GM18951 (cell line): Measurements from ENCODE around the gene IGLL1.
"Not testable (repeated sequence)": the region's sequence is repeated elsewhere in the genome, so short reads cannot be mapped to it uniquely, and the experiment has no call there.

Experiments
- POLR2A ChIP-seq: IDR thresholded peaks from 4 replicates; pipeline ENCODE4 v1.6.1; 2011; ENCODE audit warnings: mild to moderate bottlenecking; ENCODE audit not compliant: insufficient read length, insufficient read depth; ENCODE audit errors: extremely low read depth
- in situ Hi-C: fragments of 300-500 bp; cut with MboI; formaldehyde crosslinking; loops from one replicate; pipeline ENCODE4 v1.12.0; 2022; ENCODE audit warnings: low sequenced_read_pairs, mixed read lengths, inconsistent platforms; ENCODE audit not compliant: unreplicated experiment

IGLL1 gene

DNA sequence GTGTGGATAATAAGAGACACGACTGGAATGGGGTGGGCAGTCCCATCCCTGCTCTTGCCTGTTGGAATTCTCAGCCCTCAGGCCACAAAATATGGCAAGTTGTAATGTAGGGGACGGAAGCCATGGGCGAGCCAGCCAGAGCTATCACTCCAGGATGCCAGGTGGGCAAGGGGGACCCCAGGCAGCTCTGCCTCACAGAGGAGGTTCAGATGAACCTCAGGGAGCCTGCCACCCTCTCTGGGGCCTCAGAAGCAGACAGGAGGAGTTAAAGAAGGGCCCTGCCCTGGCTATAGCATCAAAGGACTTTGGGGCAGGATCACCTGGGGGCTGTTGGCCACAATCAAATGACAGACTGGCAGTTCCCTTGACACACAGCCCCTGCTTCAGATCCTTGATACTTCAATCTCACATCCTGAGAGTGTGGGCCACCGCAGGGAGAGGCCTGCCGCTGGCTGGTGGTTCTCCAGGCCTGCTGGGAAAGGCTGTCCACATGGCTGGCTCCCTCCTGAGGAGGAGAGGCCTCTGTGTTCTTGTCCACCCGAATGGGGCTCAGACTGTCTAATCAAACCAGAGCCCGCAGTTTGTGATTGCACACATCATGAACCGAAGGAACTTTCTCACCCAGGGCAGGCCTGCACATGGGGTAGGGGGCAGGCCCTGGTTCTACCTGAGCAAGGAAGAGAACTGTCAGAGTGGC, 31.4 kb downstream of the IGLL1 start:
- no peak for TF ChIP-seq POLR2A
- in situ Hi-C loops: loop anchor here (10.0 kb wide), 1 partner anchor 296 kb away; no protein-coding TSS in a partner anchor

DNA sequence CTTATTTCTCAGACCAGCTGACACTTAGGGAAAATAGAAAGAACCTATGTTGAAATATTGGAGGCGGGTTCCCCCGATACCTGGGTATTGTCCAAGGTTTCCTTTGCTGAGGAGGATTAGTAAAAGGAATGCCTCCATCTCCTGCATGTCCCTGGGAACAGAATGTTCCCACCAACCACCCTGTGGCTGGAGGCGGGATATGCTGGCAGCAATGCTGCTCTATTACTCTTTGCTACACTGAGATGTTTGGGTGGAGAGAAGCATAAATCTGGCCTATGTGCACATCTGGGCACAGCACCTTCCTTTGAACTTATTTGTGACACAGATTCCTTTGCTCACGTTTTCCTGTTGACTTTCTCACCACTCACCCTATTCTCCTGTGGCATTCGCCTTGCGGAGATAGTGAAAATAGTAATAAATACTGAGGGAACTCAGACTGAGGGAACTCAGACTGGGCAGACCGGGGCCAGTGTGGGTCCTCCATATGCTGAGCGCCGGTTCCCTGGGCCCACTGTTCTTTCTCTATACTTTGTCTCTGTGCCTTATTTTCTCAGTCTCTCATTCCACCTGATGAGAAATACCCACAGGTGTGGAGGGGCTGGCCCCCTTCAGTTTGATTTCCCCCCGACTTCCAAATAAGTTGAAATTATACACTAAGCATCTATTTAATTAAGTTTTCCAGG, 32.1 kb downstream of the IGLL1 start:
- in situ Hi-C loops: loop anchor here (10.0 kb wide), 1 partner anchor 297 kb away; no protein-coding TSS in a partner anchor
- TF ChIP-seq POLR2A: no peak

DNA sequence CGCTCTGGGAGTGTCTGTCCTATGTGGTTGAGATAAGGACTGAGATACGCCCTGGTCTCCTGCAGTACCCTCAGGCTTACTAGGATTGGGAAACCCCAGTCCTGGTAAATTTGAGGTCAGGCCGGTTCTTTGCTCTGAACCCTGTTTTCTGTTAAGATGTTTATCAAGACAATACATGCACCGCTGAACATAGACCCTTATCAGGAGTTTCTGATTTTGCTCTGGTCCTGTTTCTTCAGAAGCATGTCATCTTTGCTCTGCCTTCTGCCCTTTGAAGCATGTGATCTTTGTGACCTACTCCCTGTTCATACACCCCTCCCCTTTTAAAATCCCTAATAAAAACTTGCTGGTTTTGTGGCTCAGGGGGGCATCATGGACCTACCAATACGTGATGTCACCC, 32.7 kb downstream of the IGLL1 start:
- in situ Hi-C loops: loop anchor here (10.0 kb wide), 1 partner anchor 297 kb away; no protein-coding TSS in a partner anchor

DNA sequence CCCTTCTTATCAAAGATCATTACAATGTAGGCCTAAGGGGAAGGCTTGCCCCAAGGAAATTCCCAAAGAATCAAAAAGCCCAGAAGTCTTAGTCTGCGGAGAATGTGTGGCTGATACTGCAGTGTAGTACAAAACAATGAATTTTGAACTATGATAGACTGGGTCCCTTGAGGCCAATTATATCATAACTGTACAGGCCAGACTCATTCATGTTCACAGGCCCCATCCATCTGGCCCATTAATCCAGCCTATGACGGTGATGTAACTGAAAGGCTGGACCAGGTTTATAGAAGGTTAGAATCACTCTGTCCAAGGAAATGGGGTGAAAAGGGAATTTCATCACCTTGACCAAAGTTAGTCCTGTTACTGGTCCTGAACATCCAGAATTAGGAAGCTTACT, 35.2 kb downstream of the IGLL1 start:
- in situ Hi-C loops: loop anchor here (10.0 kb wide), 1 partner anchor 300 kb away; no protein-coding TSS in a partner anchor
- no peak for TF ChIP-seq POLR2A

DNA sequence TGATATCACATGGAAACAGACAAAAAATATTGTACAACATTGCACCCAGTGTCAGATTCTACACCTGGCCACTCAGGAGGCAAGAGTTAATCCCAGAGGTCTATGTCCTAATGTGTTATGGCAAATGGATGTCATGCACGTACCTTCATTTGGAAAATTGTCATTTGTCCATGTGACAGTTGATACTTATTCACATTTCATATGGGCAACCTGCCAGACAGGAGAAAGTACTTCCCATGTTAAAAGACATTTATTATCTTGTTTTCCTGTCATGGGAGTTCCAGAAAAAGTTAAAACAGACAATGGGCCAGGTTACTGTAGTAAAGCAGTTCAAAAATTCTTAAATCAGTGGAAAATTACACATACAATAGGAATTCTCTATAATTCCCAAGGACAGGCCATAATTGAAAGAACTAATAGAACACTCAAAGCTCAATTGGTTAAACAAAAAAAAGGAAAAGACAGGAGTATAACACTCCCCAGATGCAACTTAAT, 36.5 kb downstream of the IGLL1 start:
- in situ Hi-C loops: loop anchor here (10.0 kb wide), 1 partner anchor 301 kb away; no protein-coding TSS in a partner anchor

DNA sequence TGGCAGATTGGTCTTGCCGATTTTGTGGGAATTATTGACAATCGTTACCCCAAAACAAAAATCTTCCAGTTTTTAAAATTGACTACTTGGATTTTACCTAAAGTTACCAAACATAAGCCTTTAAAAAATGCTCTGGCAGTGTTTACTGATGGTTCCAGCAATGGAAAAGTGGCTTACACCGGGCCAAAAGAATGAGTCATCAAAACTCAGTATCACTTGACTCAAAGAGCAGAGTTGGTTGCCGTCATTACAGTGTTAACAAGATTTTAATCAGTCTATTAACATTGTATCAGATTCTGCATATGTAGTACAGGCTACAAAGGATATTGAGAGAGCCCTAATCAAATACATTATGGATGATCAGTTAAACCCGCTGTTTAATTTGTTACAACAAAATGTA, 37.2 kb downstream of the IGLL1 start:
- in situ Hi-C loops: loop anchor here (10.0 kb wide), 1 partner anchor 302 kb away; no protein-coding TSS in a partner anchor
- no peak for TF ChIP-seq POLR2A

DNA sequence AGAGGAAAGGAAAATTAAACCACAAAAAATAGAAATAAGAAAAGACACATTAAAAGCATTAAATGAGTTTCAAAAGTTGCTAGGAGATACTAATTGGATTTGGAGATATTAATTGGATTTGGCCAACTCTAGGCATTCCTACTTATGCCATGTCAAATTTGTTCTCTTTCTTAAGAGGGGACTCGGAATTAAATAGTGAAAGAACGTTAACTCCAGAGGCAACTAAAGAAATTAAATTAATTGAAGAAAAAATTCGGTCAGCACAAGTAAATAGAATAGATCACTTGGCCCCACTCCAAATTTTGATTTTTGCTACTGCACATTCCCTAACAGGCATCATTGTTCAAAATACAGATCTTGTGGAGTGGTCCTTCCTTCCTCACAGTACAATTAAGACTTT, 37.7 kb downstream of the IGLL1 start:
- in situ Hi-C loops: loop anchor here (10.0 kb wide), 1 partner anchor 302 kb away; no protein-coding TSS in a partner anchor

DNA sequence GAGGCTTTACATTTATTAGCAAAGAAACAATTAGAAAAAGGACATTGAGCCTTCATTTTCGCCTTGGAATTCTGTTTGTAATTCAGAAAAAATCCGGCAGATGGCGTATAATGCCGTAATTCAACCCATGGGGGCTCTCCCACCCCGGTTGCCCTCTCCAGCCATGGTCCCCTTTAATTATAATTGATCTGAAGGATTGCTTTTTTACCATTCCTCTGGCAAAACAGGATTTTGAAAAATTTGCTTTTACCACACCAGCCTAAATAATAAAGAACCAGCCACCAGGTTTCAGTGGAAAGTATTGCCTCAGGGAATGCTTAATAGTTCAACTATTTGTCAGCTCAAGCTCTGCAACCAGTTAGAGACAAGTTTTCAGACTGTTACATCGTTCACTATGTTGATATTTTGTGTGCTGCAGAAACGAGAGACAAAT, 38.2 kb downstream of the IGLL1 start:
- in situ Hi-C loops: loop anchor here (10.0 kb wide), 1 partner anchor 303 kb away; no protein-coding TSS in a partner anchor

DNA sequence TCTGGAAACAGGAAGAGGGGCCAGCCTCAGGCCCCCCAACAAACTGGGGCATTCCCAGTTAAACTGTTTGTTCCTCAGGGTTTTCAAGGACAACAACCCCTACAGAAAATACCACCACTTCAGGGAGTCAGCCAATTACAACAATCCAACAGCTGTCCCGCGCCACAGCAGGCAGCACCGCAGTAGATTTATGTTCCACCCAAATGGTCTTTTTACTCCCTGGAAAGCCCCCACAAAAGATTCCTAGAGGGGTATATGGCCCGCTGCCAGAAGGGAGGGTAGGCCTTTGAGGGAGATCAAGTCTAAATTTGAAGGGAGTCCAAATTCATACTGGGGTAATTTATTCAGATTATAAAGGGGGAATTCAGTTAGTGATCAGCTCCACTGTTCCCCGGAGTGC, 39.3 kb downstream of the IGLL1 start:
- in situ Hi-C loops: loop anchor here (10.0 kb wide), 1 partner anchor 304 kb away; no protein-coding TSS in a partner anchor

DNA sequence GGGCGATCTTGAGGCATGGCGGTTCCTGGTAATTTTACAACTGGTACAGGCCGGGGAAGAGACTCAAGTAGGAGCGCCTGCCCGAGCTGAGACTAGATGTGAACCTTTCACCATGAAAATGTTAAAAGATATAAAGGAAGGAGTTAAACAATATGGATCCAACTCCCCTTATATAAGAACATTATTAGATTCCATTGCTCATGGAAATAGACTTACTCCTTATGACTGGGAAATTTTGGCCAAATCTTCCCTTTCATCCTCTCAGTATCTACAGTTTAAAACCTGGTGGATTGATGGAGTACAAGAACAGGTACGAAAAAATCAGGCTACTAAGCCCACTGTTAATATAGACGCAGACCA, 40.3 kb downstream of the IGLL1 start:
- in situ Hi-C loops: loop anchor here (10.0 kb wide), 1 partner anchor 305 kb away; no protein-coding TSS in a partner anchor

DNA sequence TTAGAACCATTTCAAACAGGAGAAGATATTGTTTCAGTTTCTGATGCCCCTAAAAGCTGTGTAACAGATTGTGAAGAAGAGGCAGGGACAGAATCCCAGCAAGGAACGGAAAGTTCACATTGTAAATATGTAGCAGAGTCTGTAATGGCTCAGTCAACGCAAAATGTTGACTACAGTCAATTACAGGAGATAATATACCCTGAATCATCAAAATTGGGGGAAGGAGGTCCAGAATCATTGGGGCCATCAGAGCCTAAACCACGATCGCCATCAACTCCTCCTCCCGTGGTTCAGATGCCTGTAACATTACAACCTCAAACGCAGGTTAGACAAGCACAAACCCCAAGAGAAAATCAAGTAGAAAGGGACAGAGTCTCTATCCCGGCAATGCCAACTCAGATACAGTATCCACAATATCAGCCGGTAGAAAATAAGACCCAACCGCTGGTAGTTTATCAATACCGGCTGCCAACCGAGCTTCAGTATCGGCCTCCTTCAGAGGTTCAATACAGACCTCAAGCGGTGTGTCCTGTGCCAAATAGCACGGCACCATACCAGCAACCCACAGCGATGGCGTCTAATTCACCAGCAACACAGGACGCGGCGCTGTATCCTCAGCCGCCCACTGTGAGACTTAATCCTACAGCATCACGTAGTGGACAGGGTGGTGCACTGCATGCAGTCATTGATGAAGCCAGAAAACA, 40.8 kb downstream of the IGLL1 start:
- in situ Hi-C loops: no loop called here

DNA sequence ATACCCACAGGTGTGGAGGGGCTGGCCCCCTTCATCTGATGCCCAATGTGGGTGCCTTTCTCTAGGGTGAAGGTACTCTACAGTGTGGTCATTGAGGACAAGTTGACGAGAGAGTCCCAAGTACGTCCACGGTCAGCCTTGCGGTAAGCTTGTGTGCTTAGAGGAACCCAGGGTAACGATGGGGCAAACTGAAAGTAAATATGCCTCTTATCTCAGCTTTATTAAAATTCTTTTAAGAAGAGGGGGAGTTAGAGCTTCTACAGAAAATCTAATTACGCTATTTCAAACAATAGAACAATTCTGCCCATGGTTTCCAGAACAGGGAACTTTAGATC, 41.4 kb downstream of the IGLL1 start:
- in situ Hi-C loops: not testable (repeated sequence)

More for the DNA sequence above, 40.8 kb downstream of the IGLL1 start:
- TF ChIP-seq POLR2A: no peak

DNA sequence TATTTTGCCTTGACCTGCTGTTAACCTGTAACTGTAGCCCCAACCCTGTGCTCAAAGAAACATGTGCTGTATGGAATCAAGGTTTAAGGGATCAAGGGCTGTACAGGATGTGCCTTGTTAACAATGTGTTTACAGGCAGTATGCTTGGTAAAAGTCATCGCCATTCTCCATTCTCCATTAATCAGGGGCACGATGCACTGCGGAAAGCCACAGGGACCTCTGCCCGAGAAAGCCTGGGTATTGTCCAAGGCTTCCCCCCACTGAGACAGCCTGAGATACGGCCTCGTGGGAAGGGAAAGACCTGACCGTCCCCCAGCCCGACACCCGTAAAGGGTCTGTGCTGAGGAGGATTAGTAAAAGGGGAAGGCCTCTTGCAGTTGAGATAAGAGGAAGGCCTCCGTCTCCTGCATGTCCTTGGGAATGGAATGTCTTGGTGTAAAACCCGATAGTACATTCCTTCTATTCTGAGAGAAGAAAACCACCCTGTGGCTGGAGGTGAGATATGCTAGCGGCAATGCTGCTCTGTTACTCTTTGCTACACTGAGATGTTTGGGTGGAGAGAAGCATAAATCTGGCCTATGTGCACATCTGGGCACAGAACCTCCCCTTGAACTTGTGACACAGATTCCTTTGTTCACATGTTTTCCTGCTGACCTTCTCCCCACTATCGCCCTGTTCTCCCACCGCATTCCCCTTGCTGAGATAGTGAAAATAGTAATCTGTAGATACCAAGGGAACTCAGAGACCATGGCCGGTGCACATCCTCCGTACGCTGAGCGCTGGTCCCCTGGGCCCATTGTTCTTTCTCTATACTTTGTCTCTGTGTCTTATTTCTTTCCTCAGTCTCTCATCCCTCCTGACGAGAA, 42.0 kb downstream of the IGLL1 start:
- in situ Hi-C loops: not testable (repeated sequence)
